Muscle of back (tissue), 11 donors: ENCODE measurements around the gene FAM81B. TPM values are rescaled to one million over a fixed set of nuclear protein-coding genes. Genes with fewer than 3 reads are reported as not detected.

Source experiments
- DNase-seq, 3 donors: peaks; one replicate each; pipeline versions ENCODE4 v3.0.0 to v3.0.0-alpha.2; 2013
- polyA plus RNA-seq, 10 donors: library from polyadenylated mRNA; unstranded; fragments of 120-200 nt; gene quantifications; one replicate each; pipeline ENCODE4 v1.2.1, GENCODE V29; 2013; ENCODE audit not compliant: insufficient read length in 10 of 10

FAM81B gene
- polyA plus RNA-seq, 10 donors, result 1.8 to 14.0 (median 7.2) TPM

DNA sequence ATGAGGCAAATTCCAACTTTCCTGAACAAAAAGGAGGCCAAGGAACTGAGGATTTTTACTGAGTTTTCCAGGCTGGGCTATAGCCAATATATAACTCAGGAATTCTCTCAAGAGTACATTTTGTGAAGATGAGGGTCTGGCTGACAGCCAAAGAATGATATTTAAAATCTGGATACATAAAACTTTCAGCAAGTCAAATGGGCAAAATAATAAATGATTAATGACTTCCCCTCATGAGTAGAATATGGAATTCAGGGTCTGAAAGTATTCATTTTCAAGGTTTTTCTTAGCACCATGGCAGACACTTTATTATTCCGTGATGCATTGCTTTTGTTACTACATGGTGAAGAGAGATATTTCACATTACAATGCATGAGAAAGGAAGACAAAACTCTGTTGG is 7.8 kb downstream of the FAM81B start:
- DNase-seq, result no peak

DNA sequence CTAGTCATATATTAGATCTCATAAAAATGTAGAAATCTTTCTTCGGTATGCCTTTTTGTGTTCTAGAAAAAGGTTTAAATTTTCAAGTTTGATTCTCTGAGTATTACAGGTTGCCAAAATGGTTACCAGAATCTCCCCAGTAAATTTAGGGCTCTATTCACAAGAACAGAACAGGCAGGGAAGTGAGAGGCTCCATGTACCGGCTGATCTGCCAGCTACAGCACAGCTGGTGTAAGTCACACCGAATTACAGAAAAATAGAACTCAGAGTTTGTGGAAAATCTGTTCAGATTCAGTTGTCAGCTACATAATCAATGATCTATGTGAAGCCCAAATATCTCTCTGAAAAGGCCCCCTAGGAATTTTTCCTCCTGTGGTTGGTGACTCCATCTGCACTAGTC is 10.5 kb downstream of the FAM81B start:
- peak in 1 of 3 donors; percentile 51 for DNase-seq

DNA sequence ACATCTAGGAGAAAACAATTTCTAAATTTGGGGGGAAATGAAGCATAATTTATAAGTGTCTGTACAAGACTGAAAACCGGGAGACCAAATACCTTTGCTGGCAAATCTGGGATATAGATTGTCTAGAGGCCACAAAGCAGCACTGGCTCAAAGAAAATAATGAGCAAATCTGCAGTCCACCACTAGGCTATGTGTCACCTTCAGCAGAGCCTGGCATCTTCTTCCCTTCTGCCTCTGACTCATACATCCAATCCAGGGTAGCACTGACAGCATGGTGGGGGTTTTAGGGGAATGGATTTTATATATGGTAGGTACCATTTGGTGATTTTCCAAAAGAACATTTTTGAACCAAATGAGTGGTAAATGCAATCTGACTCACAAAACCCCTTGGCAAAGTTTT is 12.8 kb downstream of the FAM81B start:
- DNase-seq, result no peak

DNA sequence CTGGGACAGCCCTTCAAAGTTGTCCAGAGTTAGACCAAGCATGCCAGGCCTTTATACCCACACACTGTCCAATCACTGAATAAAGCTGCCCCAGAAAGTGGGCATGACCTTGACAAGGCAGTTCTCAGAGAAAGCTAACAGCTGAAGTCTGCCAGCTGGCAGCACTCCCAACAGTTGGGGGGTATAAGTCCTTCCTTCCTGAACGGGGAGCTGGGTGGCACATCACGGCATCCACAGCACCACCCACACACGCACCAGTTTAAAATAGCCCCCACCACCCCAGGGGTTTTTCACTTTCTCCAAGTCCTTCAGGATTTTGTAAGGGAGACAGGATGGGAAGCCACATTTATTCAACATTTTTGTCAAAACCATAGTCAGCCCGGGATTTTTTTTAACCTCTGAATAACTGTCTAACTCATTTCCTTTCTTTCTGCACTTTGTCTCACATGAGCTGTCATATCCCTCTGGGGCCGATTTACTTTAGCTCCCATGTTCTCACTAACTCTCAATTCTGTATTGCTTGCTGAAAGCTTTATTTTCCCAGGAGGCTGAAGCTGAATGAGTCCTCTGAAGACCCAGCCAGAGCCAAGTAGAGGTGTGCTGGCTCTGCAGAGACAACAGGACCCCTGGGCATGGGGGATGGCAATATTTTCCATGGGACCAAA is 15.4 kb downstream of the FAM81B start:
- peak; percentile 30 to 43 (median 32) for DNase-seq

DNA sequence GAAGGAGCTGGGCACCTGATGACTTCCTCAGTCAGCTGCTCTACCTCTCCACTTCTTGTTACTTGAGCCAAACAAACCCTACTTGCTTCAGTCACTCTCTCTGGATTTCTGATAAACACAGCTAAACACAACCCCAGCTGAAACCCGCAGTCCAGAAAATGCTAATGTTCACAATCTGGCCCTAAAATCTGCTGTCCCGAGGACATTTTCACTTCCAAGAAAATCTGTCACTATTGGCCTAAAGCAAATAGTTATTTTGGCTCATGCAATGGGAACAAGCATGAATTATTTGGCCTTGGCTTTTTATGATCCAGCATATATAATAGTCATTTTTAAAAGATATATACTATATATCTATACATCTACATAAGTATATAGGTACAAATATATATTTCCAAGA is 19.1 kb downstream of the FAM81B start:
- peak; percentile 25 to 64 (median 33) for DNase-seq

DNA sequence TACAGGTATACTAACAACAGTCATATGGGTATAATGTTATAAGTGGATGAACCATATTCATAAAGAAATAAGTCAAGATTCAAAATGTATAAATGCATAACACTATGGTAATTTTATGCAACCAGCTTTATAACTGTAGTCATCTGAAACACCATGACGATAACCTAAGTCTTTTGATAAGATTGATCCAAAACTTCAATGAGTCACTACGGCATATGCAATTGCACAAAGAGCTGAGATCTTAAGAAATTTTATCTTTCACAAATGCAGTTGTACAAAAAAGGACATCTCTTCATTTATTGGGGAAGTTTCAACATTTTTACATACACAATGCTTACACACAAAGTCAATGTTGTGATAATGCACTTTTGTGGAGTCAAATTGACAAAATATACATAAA is 20.3 kb downstream of the FAM81B start:
- DNase-seq, result no peak

DNA sequence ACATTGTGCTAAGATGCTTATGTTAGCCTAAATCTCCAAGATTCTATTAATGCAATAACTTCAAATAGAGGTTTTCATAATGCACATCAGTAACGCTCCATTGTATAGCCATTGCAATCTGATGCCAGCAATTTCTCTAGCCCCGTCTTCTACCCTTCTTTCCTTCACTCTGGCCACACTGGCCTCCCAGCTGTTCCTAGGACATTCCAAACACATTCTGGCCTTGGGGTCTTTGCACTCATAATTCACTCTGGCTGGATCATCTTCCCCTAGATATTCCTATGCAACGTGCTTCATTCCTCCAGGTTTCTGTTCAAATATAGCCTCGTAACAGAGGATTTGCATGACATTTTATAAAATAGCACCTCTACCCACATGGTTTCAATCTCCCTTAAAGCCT is 23.3 kb downstream of the FAM81B start:
- peak; percentile 21 to 34 (median 27) for DNase-seq

DNA sequence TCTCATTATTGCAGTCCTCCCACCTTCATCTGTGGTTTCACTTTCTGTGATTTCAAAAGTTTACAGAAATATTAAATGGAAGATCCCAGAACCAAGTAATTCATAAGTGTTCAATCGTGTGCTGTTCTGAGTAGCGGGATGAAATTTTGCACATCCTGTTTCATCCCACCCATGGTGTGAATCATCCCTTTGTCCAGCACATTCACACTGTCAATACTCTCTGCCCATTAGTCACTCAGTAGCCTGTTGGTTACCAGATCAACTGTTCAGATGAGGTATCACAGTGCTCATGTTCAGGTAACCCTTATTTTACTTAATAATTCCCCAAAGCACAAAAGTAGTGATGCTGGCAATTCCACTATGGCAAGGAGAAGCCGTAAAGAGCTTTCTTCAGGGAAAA is 26.8 kb downstream of the FAM81B start:
- no peak for DNase-seq

DNA sequence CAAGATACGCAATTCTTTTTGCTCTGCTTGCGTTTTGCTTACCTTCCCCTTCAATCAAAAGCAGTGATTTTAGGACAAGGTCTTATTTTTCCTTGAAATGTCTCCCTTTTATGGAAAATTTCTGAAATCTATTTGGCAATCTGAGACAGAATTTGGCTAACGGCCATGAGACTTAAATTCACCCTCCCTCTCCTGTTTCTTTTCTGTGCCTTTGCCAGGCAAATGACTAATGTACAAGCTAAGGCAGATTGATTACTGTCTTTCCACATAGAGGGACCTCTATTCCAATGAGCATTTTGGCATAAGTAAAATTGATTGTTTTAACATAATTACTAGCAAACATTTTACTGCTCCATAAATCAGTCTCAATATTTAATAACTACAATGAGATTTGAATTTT is 31.7 kb downstream of the FAM81B start:
- peak in 2 of 3 donors; percentile 21 to 40 for DNase-seq

DNA sequence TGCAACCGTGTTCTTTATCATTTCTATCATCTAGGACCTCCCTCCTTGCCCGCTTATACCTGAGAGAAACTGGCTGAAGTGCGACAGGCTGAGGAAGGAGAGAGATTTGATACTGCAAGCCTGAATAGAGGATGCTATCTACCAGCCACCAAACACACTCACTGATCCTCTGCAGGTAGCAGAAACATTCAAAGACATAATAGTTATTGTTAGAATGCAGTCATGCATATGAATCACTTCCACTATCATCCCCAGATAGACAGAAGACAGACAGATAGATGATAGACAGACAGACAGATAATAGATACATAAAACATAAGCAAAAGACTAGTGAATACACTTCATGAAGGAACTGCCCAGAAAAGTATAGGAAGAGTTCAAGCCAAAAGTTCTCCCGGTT is 32.9 kb downstream of the FAM81B start:
- no peak for DNase-seq

DNA sequence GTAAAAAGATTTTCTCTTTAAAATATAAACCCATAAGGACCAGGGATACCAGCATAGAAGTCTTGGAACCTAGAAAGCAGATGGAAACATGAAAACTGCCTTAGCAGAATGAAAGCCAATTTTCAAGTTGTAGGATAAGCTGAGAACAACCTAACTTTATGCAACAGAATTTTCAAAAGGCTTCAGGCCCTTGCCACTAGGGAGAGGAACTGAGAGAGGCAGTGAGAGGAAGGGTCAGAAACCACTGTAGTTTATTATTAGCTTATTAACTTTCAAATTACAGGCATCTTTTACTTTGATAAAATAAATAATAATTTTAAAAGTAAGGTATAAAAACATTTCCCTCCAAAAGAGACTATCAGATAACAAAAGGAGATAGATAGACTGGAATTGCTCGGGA is 33.4 kb downstream of the FAM81B start:
- DNase-seq, result no peak

DNA sequence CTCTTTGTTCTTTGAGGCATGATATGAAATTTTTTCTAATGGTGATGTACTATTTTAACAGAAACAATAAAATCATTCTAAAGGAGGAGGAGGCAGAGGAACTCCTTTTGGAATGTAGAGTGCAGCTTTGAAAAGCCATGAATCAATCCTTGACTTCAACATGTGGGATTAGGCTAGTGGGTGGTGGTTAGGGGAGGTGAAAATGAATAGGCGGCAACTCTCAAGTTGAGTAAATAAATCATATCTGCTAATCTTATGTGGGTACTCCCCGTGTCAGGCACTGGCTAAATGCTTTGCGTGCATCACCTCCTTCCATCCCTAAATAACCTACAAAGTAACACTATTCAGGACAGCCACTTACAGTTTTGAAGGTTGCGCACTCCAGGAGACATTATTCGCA is 35.1 kb downstream of the FAM81B start:
- no peak for DNase-seq

DNA sequence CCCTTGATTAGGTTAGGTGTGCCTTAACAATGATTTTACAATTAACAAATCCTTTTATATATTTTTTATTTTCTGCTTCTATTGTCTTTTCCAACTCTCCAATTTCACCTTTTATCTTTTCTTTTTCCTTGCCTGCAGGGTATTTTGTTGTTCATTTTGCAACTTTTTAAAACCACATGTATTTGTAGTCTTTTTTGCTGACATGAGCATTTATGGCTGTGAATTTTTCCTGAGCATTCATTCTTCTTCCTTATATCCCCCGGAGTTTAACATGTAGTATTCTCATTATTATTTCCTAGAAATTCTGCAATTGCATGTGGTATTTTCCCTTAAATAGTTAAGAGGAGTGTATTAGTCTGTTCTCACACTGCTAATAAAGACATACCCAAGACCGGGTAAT is 41.6 kb downstream of the FAM81B start:
- DNase-seq, result no peak

DNA sequence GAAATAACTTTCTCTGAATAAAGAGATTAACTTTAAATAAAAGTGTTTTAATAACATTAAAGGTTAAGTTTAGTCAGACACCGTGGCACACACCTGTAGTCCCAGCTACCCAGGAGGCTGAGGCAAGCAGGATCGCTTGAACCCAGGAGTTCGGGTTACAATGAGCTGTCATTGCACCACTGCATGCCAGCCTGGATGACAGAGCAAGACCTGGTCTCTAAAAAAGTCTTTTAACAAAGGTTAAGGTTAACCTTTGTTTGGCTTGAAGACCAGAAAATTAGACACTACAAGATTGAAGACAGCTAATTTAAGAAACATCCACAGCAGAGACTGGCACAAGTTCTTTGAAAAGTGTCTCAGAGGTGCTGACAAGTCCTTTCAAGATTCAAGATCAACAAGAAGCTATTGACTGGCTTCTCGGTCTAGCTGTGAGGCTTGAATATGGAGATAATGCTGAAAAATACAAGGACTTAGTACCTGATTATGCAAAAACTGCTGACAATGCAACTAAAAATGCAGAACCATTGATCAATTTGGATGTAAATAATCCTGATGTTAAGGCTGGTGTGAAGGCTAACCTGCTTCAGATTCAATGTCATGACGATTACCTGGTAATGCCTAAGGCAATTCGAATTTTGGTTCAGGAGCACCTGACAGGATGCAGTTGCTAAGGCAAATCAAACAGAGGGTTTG is 48.8 kb downstream of the FAM81B start:
- no peak for DNase-seq

DNA sequence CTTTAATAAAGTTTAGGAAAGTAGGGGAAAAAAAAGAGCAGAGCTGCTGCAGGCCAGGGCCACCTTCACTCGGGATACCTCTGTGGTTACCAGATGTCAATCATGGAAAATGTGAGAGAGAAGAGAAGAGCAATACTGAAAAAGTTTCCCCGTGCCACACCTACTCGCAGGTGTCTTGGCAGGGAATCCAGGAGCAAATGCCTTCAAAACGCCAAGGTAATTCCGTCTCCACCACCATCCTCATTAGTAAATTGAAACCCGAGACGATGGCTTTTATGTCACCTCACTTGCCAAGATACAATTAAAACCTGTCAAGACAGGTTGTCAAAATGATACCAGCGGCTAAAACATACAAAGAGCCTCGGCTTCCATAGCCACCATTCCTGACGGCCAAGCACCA is 49.7 kb downstream of the FAM81B start:
- no peak for DNase-seq

DNA sequence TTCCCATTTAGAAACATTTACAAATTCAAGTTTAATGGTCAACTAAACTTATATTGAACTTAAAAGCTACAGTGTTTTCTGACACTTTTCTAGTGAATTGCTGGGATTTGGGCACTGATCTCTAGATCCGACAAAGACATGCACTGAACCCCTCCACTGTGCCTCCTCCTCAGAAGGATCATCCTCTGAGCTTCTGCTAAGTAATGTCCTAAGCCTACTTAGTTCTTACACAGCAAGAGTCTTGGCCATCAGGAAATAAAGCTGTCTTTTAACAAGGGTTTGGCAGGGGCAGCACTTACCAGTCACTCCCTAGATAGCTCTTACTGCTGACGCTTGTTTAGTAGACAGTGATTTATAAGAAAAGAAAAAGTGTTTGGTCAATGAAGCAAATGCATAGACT is 50.5 kb downstream of the FAM81B start:
- DNase-seq, result no peak

DNA sequence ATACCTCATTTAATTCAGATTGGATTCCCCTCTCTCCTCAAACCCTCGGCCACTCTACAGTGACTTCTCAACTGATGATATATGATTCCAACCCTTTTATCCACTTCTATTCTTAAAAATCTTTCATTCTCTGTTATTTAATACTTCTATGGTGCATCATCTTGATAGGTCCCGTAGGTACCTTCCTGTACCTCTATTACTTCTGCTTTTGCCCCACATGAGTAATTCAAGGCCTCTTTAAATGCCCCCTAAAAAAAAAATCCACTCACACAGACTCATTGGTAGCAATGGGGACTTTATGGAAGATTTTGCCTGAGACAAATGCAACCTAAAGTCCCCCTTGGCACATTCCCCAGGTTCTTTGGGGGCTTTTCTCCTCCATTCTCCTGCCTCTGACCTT is 54.3 kb downstream of the FAM81B start:
- no peak for DNase-seq

DNA sequence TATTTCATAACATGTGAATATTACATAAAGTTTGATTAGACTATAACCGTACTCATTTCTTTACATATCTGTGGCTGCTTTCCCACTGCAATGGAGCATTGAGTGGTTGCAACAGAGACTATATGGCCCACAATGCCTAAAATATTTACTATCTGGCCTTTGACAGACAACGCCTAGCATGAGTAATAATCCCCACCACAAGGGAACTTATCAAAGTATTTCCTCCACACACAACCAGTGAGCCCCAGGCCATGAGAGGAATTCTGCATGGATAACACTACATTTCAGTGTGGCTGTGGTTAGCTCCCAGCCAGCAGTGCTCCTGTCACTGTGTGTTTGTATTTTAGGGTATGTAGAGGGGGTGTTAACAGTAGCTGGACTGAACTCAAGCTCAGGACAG is 54.8 kb downstream of the FAM81B start:
- peak in 1 of 3 donors; percentile 33 for DNase-seq

DNA sequence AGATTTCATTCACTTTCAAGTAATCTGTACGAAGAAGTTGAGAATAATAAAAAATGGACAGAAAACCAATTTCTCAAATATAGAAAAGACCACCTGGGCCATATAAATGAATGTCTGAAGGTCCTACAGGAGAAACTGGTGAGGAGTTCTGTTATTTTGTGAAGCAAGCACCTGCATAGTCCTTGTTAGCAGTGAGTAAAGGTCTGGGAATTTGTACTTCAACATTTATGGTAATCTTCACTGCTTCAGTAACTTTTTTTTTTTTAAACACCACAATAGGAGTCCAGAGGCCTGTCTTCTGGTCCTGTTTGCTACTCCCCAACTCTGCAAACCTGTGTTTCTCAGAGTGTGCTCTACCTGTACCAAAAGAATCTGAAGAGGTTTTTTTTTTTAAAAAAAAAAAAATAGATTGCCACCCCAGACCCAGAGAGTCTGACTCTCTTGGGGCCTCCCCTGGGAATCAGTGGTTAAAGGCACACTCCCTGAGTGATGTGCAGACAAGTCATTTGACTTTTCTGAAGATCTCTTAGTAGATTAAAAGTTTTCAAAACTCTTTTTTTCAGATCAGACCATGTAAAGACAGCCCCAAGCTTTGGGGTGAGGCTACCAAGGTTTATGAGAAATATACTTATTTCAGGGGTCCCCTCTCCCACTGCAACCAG is 55.5 kb downstream of the FAM81B start:
- no peak for DNase-seq

DNA sequence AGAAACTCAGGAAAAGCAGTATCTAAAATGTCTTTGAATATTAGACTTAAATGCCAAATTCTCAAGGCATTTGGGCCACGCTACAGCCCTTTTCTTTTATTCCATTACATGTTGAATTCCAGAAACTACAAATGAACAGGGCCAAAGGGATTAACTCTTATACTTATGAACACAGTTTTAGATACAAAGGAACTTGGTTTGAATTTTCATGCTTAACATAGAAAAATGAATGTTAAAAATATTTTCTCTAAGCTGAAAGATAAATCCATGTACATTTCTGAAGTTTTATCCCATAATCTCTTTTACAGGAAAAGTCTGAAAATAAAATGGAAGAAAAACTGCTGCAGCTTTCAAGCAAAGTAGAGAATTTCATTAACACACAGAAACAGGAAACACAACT is 56.8 kb downstream of the FAM81B start:
- DNase-seq, result peak in 2 of 3 donors; percentile 28 to 55

DNA sequence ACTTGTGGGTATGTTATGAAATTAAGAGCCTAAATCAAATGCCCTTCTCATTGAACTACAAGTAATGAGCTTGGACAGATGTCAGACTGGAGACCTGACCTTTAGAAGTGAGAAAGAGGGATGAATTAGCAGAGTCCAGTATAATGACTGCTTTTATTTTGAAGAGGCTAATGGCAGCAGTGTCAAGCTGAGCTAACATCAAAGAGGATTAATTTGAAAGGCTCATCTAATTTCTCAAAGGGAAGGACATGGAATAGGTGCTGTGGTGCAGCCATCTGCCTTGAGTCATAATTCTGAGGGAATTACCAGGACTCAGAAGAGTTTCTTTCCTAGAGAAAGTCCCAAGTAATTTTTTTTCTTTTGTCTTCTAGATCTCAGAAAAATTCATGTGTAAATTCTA is 57.6 kb downstream of the FAM81B start:
- no peak for DNase-seq

DNA sequence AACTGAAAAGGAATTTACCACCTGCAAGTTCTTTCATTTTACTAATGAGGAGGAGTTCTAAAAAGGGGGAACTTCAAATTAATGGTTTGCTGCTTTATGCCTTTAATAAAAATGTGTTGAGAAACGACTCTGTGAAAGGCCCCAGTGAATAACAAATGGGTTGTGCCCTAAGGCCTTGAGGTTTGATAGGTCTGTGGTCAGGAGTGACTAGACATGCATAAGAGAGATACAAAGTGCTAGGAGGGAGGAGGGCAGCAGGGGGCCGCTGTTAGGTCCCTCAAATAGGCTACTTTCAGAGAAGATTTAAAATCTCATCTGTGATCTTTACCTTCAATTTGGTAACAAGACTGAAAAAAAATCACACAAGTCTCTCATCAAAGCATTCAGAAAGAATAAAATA is 58.3 kb downstream of the FAM81B start:
- DNase-seq, result no peak

DNA sequence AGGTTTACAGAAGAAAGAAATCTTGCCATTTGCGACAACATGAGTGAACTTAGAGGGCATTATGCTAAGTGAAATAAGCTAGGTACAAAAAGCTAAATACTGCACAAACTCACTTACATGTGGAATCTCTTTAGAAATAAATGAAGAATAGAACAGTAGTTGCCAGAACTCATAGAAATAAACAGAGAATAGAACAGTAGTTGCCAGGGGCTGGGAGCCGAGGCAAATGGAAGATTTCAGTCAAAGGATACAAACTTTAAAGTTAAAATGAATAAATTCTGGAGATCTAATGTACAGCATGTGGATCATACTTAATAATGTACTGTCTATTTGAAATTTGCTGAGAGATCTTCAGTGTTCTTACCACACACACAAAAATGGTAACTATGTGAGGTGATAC is 63.4 kb downstream of the FAM81B start:
- DNase-seq, result no peak
